H1 (cell line): ENCODE results near the gene CHST8. TPM values are rescaled to one million over a fixed set of nuclear protein-coding genes. Genes with fewer than 3 reads are reported as not detected.

ENCODE experiments used
- CTCF ChIA-PET: fragments of 300-600 bp; sonication (Branson Sonifier 250); formaldehyde crosslinking; loops from one replicate; lab custom pipeline; 2021; ENCODE audit not compliant: partially characterized antibody; lab: Charles Lee
- POLR2A ChIA-PET: fragments of 300-600 bp; sonication (Branson Sonifier 250); formaldehyde crosslinking; loops from one replicate; lab custom pipeline; 2021; ENCODE audit warnings: inconsistent platforms; ENCODE audit not compliant: partially characterized antibody; lab: Charles Lee
- DNase-seq, 2 experiments: peaks; one replicate each; pipeline versions ENCODE4 v3.0.0 to v3.0.0-alpha.2; 2010 to 2022; ENCODE audit warnings: low spot score in 2 of 2, low read depth in 1 of 2, mixed read lengths in 1 of 2
- FAIRE-seq: peaks from 2 replicates; lab custom pipeline; 2011; peaks lifted over from hg19 to GRCh38; lab: Jason Lieb, UNC
- H2AFZ ChIP-seq: 2 replicates; pipeline ENCODE4 v1.8.1; 2012; ENCODE audit warnings: low read length, inconsistent platforms
- H2AK5ac ChIP-seq: 2 replicates; pipeline ENCODE4 v1.6.1; 2013; ENCODE audit warnings: low read depth, low read length
- H2BK120ac ChIP-seq: replicated peaks from 2 replicates; pipeline ENCODE3; 2013; ENCODE audit warnings: low read depth, low read length, inconsistent platforms
- H2BK12ac ChIP-seq: 2 replicates; pipeline ENCODE4 v1.6.1; 2013; ENCODE audit warnings: low read depth, low read length
- H2BK15ac ChIP-seq: 2 replicates; pipeline ENCODE4 v1.6.1; 2013; ENCODE audit warnings: low read length
- H2BK20ac ChIP-seq: 2 replicates; pipeline ENCODE4 v1.6.1; 2013; ENCODE audit warnings: low read length
- H2BK5ac ChIP-seq: 2 replicates; pipeline ENCODE4 v1.6.1; 2013; ENCODE audit warnings: low read depth, low read length
- H3K14ac ChIP-seq: 2 replicates; pipeline ENCODE4 v1.6.1; 2013; ENCODE audit warnings: inconsistent platforms; ENCODE audit not compliant: insufficient read length
- H3K18ac ChIP-seq: 2 replicates; pipeline ENCODE4 v1.6.1; 2013; ENCODE audit warnings: low read length; ENCODE audit errors: extremely low read depth
- H3K23ac ChIP-seq: 2 replicates; pipeline ENCODE4 v1.6.1; 2013; ENCODE audit warnings: inconsistent platforms; ENCODE audit not compliant: insufficient read length
- H3K23me2 ChIP-seq: 2 replicates; pipeline ENCODE4 v1.6.1; 2013; ENCODE audit warnings: low read depth, low read length
- H3K27ac ChIP-seq: 2 replicates; pipeline ENCODE4 v1.6.1; 2011; ENCODE audit warnings: low read depth, low read length, inconsistent platforms
- H3K27me3 ChIP-seq, 4 experiments: replicated peaks in 1 of 4; 1 replicate in 1 of 4; 2 replicates in 3 of 4; pipeline versions ENCODE4 v1.6.1 to v1.8.1; 2011 to 2013; ENCODE audit warnings: low read length in 3 of 4, mild to moderate bottlenecking in 3 of 4, inconsistent platforms in 2 of 4, mixed read lengths in 2 of 4, moderate library complexity in 1 of 4; ENCODE audit not compliant: control insufficient read depth in 3 of 4, insufficient read depth in 3 of 4; ENCODE audit errors: extremely low read depth in 1 of 4
- H3K36me3 ChIP-seq, 4 experiments: 2 replicates each; pipeline versions ENCODE4 v1.6.1 to v1.8.1; 2011 to 2013; ENCODE audit warnings: mild to moderate bottlenecking in 4 of 4, low read length in 3 of 4, moderate library complexity in 2 of 4, control low read depth in 1 of 4, inconsistent platforms in 1 of 4; ENCODE audit not compliant: insufficient read depth in 4 of 4, control insufficient read depth in 2 of 4
- H3K4ac ChIP-seq: replicated peaks from 2 replicates; pipeline ENCODE3; 2013; ENCODE audit warnings: low read length, low read depth, mixed read lengths, inconsistent platforms; ENCODE audit not compliant: insufficient read length
- H3K4me1 ChIP-seq, 4 experiments: replicated peaks in 1 of 4; 1 replicate in 1 of 4; 2 replicates in 3 of 4; pipeline versions ENCODE4 v1.6.1 to v1.8.1; 2011 to 2013; ENCODE audit warnings: low read length in 3 of 4, inconsistent platforms in 2 of 4, mixed read lengths in 1 of 4; ENCODE audit not compliant: insufficient read depth in 4 of 4, control insufficient read depth in 3 of 4
- H3K4me2 ChIP-seq, 2 experiments: 2 replicates each; pipeline versions ENCODE4 v1.6.1 to v1.8.1; 2011 to 2013; ENCODE audit warnings: low read depth in 2 of 2, low read length in 2 of 2, control low read depth in 1 of 2, inconsistent platforms in 1 of 2, mild to moderate bottlenecking in 1 of 2; ENCODE audit not compliant: insufficient read depth in 1 of 2
- H3K4me3 ChIP-seq, 4 experiments: fragments of 200-600, 300-600 bp in 1 of 4; sonication (generic), shearing (Covaris generic), sonication (Bioruptor Twin) in 1 of 4; 2 replicates each; pipeline versions ENCODE4 v1.5.1 to v1.8.1; 2011 to 2016; ENCODE audit warnings: low read length in 4 of 4, low read depth in 3 of 4, control low read depth in 2 of 4, inconsistent platforms in 2 of 4, mild to moderate bottlenecking in 2 of 4, mixed read lengths in 1 of 4, moderate library complexity in 1 of 4; ENCODE audit not compliant: insufficient read depth in 2 of 4; ENCODE audit errors: extremely low read depth in 1 of 4
- H3K56ac ChIP-seq: replicated peaks from 2 replicates; pipeline ENCODE3; 2013; ENCODE audit warnings: low read depth, mild to moderate bottlenecking, mixed read lengths, low read length, inconsistent platforms; ENCODE audit not compliant: insufficient read length
- H3K79me1 ChIP-seq: 2 replicates; pipeline ENCODE4 v1.6.1; 2013; ENCODE audit warnings: low read depth, low read length, control low read depth
- H3K79me2 ChIP-seq, 2 experiments: 2 replicates each; pipeline versions ENCODE4 v1.6.1 to v1.8.1; 2012 to 2013; ENCODE audit warnings: low read length in 2 of 2, mild to moderate bottlenecking in 2 of 2, inconsistent platforms in 1 of 2; ENCODE audit not compliant: insufficient read depth in 2 of 2, control insufficient read depth in 1 of 2
- H3K9ac ChIP-seq, 4 experiments: replicated peaks in 1 of 4; 1 replicate in 1 of 4; 2 replicates in 3 of 4; pipeline versions ENCODE4 v1.6.1 to v1.8.1; 2011 to 2013; ENCODE audit warnings: low read depth in 3 of 4, low read length in 3 of 4, control low read depth in 2 of 4, mild to moderate bottlenecking in 2 of 4, moderate library complexity in 2 of 4, inconsistent platforms in 1 of 4; ENCODE audit errors: extremely low read depth in 1 of 4
- H3K9me3 ChIP-seq, 2 experiments: 2 replicates each; pipeline versions ENCODE4 v1.6.1 to v1.8.1; 2012 to 2013; ENCODE audit warnings: mild to moderate bottlenecking in 2 of 2, moderate library complexity in 2 of 2, control low read depth in 1 of 2, inconsistent platforms in 1 of 2, low read depth in 1 of 2, low read length in 1 of 2, mixed read lengths in 1 of 2; ENCODE audit not compliant: insufficient read depth in 2 of 2
- H4K20me1 ChIP-seq, 2 experiments: replicated peaks in 1 of 2; 2 replicates each; pipeline versions ENCODE3 to v1.8.1; 2011 to 2013; ENCODE audit warnings: inconsistent platforms in 2 of 2, low read length in 2 of 2, mild to moderate bottlenecking in 1 of 2; ENCODE audit not compliant: insufficient read depth in 2 of 2, control insufficient read depth in 1 of 2
- H4K5ac ChIP-seq: 2 replicates; pipeline ENCODE4 v1.6.1; 2013; ENCODE audit warnings: low read length, low read depth, mixed read lengths, inconsistent platforms; ENCODE audit not compliant: insufficient read length
- H4K8ac ChIP-seq: 2 replicates; pipeline ENCODE4 v1.8.0; 2013; ENCODE audit warnings: mild to moderate bottlenecking, moderate library complexity, low read length, inconsistent platforms; ENCODE audit not compliant: insufficient read depth; ENCODE audit errors: extremely low read depth
- H4K91ac ChIP-seq: replicated peaks from 2 replicates; pipeline ENCODE3; 2013; ENCODE audit warnings: low read length, mixed read lengths, inconsistent platforms; ENCODE audit not compliant: insufficient read length
- EGR1 ChIP-seq: IDR thresholded peaks from 2 replicates; pipeline ENCODE4 v1.6.1; 2011; ENCODE audit warnings: low read depth, low read length, borderline replicate concordance
- EP300 ChIP-seq, 2 experiments: IDR thresholded peaks; 1 replicate in 1 of 2; 2 replicates in 1 of 2; pipeline ENCODE4 v1.6.1; 2011 to 2012; ENCODE audit warnings: low read depth in 2 of 2, low read length in 2 of 2, mild to moderate bottlenecking in 2 of 2, borderline replicate concordance in 1 of 2, inconsistent platforms in 1 of 2, moderate library complexity in 1 of 2
- GABPA ChIP-seq: IDR thresholded peaks from 2 replicates; pipeline ENCODE4 v1.6.1; 2011; ENCODE audit warnings: mild to moderate bottlenecking, low read length, moderate library complexity, borderline replicate concordance; ENCODE audit not compliant: insufficient read depth
- GTF2F1 ChIP-seq: IDR thresholded peaks from 2 replicates; pipeline ENCODE4 v1.6.1; 2012; ENCODE audit warnings: low read depth, low read length, improper control_type of control experiment, borderline replicate concordance
- NANOG ChIP-seq: IDR thresholded peaks from 2 replicates; pipeline ENCODE4 v1.6.1; 2011; ENCODE audit warnings: low read length, low read depth, mild to moderate bottlenecking, inconsistent platforms; ENCODE audit not compliant: insufficient read depth, poor library complexity, severe bottlenecking
- RAD21 ChIP-seq, 2 experiments: IDR thresholded peaks in 1 of 2; conservative IDR thresholded peaks in 1 of 2; 2 replicates each; pipeline ENCODE4 v1.6.1; 2011; ENCODE audit warnings: low read depth in 2 of 2, low read length in 2 of 2, improper control_type of control experiment in 1 of 2, inconsistent platforms in 1 of 2, mild to moderate bottlenecking in 1 of 2, moderate library complexity in 1 of 2
- RNF2 ChIP-seq: fragments of 200-900, 300-1000 bp; sonication (generic); IDR thresholded peaks from 2 replicates; pipeline ENCODE4 v1.7.1; 2016; ENCODE audit warnings: borderline replicate concordance, low read depth, mild to moderate bottlenecking, antibody characterized with exemption, low read length; ENCODE audit not compliant: poor library complexity, severe bottlenecking; ENCODE audit errors: missing control alignments
- SIX5 ChIP-seq: IDR thresholded peaks from 2 replicates; pipeline ENCODE4 v1.6.1; 2011; ENCODE audit warnings: mild to moderate bottlenecking, low read depth, low read length
- TAF7 ChIP-seq: optimal IDR thresholded peaks from 2 replicates; pipeline ENCODE3; 2011; ENCODE audit warnings: low read depth, mild to moderate bottlenecking, inconsistent platforms, low read length, moderate library complexity, borderline replicate concordance
- YY1 ChIP-seq: IDR thresholded peaks from 2 replicates; pipeline ENCODE4 v1.6.1; 2011; ENCODE audit warnings: low read depth, mild to moderate bottlenecking, low read length
- WGBS, 2 experiments: shearing (Covaris generic) in 1 of 2; methylation state at CpG; one replicate each; pipeline versions ENCODE4 v1.1.6 to v1.1.7; 2013 to 2015; ENCODE audit warnings: low lambda C conversion rate in 2 of 2, mixed read lengths in 2 of 2, inconsistent platforms in 1 of 2, low coverage in 1 of 2, missing lambda C conversion rate in 1 of 2; ENCODE audit not compliant: insufficient replicate concordance in 2 of 2, insufficient coverage in 1 of 2, insufficient read length in 1 of 2; ENCODE audit errors: extremely low coverage in 1 of 2, missing lambda C conversion rate in 1 of 2; 5-methylcytosine and 5-hydroxymethylcytosine counted together
- polyA plus RNA-seq, 7 experiments: library from polyadenylated mRNA; depleted of rRNA in 3 of 7; stranded (reverse) in 5 of 7; unstranded in 2 of 7; fragments of >200 nt in 5 of 7; fragments of 200-250 nt in 2 of 7; gene quantifications; 1 replicate in 5 of 7; 2 replicates in 1 of 7; 4 replicates in 1 of 7; pipeline versions ENCODE4 v1.2.1 to v1.2.3, GENCODE V29; 2011 to 2013; ENCODE audit warnings: missing spikeins in 2 of 7, mixed read lengths in 2 of 7
- total RNA-seq: library from RNA; stranded (reverse); fragmentation: NEBNext Ultra II Directional; extraction: Animal tissue kit (Norgen Biotek cat#: 25700); gene quantifications from 2 replicates; pipeline ENCODE4 v1.2.1, GENCODE V29; 2021

Gene CHST8
- total and polyA plus RNA-seq, 2 of the 8 experiments (the other 6 are each of a cell fraction or from before 2014, with no cell fraction given) = 10.8 to 28.2 TPM

DNA sequence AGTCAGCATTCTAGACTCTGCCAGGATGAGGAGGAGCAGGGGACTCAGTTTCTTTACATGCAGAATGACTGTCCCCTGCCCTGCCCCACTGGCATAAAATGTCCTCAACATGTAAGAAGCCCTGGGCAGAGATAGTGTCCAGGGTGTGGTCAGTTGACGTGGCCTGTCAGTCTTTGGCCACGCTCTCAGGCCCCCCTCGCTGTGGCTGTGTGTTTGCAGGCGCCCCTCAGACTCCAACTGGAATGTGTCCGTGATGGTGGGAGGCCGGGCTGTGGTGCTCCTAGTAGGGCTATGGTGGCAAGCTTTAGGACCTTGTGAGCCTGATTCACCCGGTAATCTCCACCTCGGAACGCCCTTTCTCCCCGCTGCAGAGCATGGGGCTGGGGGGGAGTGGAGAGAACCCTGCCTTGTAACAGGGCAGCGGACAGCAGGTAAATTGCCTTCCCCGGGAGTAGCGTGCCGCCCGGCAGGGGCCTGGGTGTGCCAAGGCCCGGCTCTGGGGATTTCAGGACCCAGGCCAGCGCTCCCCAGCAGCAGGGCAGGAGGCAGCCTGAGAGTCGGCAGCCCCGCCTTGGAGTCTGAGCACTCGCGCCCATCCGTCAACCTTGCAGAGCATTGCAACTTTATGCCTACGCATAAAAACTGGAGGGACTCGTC, 62.3 kb downstream of the CHST8 start:
- DNase-seq = peak; percentile 61 to 89
- peak overlapping the region; percentile 15 to 57; a peak in 3 of 4 replicates for H3K4me2 ChIP-seq
- no peak for FAIRE-seq
- TF ChIP-seq NANOG (peak; percentile 6), GABPA (peak; percentile 74; the same call in 1 of the 2 replicates), RNF2 (no peak), SIX5 (no peak), YY1 (no peak; the same call in 1 of the 2 replicates), GTF2F1 (no peak), EGR1 (no peak), EP300 (IDR thresholded peaks at IDR 0.05; ENCODE audit: borderline replicate concordance in 1 of 2, low read depth in 2 of 2, low read length in 2 of 2) (no peak), RAD21 (IDR thresholded peaks at IDR 0.05 in 1 of 2, conservative IDR thresholded peaks at IDR 0.05 in 1 of 2; ENCODE audit: low read depth in 2 of 2, low read length in 2 of 2) (peak in 1 of 2 experiments; percentile 36; a peak in 1 of 4 replicates), TAF7 (no peak)

More for the DNA sequence above, 62.3 kb downstream of the CHST8 start:
- Histone ChIP-seq H2AFZ (no peak overlapping the region), H2BK120ac (no peak overlapping the region), H3K27ac (no peak overlapping the region), H3K4me1 (peaks cover 0 to 14% (median 4%) of the 10 kb centered on the region in 4 experiments; a peak in 4 of 7 replicates), H3K9ac (no peak overlapping the region), H3K9me3 (no peaks in the 10 kb centered on the region), H3K18ac (no peak overlapping the region), H3K14ac (no peak overlapping the region), H2BK5ac (no peak overlapping the region), H3K27me3 (no peaks in the 10 kb centered on the region; a peak in 1 of 7 replicates), H4K5ac (no peak overlapping the region), H2BK15ac (no peak overlapping the region), H3K4me3 (peak overlapping the region in 1 of 4 experiments; percentile 49; a peak in 2 of 8 replicates), H3K36me3 (no peaks in the 10 kb centered on the region), H3K23ac (no peak overlapping the region), H3K4ac (no peak overlapping the region), H4K91ac (no peak overlapping the region), H2AK5ac (no peak overlapping the region), H4K20me1 (peaks cover 12 to 17% of the 10 kb centered on the region in 2 experiments), H3K56ac (no peak overlapping the region), H3K79me2 (no peaks in the 10 kb centered on the region), H3K79me1 (peaks cover 2% of the 10 kb centered on the region; the same call in 1 of the 2 replicates), H2BK12ac (no peak overlapping the region), H2BK20ac (no peak overlapping the region), H4K8ac (no peak overlapping the region), H3K23me2 (no peaks in the 10 kb centered on the region)
- ChIA-PET POLR2A (interaction anchor here (1.2 kb wide), 1 partner anchor 161 kb away, joined by 3 read pairs; no protein-coding TSS in a partner anchor), CTCF (interaction anchor here (1.4 kb wide), 1 partner anchor 84 kb away, joined by 4 read pairs; no protein-coding TSS in a partner anchor)
- WGBS, 2 experiments = 30% methylated on average over 24 of the region's 24 CpGs; no CpG with 5 or more reads in 1 of the 2 experiments
